Posterior cingulate gyrus (tissue), 11 donors: Measurements from ENCODE around the gene HYAL2.

Source experiments
- DNase-seq, 10 donors: peaks; one replicate each; pipeline versions ENCODE4 v3.0.0 to v3.0.0-alpha.2; 2020 to 2021; ENCODE audit warnings: mixed read lengths in 3 of 10
- intact Hi-C: fragments of 100-400 bp; cut with DNase I; formaldehyde crosslinking; loops from one replicate; pipeline ENCODE4 v1.15.1; 2023

HYAL2 gene

GRCh38 chr3:50351323-50351697, 28.8 kb upstream of the HYAL2 start:
- peak in 1 of 10 donors; percentile 78 for DNase-seq
- intact Hi-C loops, result loop anchor here (1.0 kb wide), 1 partner anchor 8 kb away; the partner anchor contains the start of gene TMEM115

DNA sequence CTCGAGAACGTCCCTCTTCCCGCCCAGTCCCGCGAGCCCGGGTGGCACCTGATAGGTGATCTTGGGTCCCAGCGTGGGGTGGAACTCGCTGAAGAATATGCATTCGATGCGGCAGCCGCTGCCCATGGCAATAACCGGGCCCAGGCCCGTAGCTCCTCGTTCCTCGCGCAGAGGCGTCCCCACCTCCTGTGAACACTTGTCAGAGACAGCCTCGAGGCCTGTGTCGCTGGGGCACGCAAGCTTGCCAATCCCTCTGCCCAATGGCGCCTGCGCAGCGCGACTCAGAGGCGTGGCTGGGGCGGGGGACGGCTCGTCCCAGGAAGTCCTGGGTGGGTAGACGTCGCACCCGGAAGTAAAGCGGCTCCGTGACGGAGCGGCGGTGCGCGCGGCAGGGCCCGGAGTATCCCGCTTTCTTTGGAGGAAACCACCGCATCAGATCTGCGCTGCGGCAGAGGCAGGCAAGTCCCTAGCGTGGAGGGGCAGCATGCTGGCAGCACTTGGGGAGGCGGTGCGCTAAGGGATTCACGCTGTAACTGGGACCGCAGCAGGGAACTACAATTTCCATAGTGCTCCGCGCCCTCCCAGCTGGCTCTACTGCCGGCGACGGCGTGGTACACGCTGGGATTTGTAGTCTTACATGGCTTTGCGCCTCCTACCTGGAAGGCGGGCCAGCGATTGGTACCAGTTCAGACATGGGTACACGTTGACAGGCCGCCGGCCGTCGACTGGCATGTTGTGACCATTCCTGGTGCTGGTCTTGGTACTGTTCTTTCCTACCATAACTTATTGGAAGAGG, 28.2 kb upstream of the HYAL2 start, which contains the start of the genes CYB561D2 and NPRL2:
Gene CYB561D2 (plus strand): TSS at position 336 of the 796 bp plus-strand sequence. CDS start 572 bp downstream, outside the sequence.
Gene NPRL2 (minus strand): TSS at position 249 of the 796 bp plus-strand sequence. CDS start 123 bp downstream, at position 126.
- DNase-seq, result peak; percentile 99 to 100 (median 99)
- intact Hi-C loops, result loop anchor here (1.0 kb wide), 1 partner anchor 9 kb away; the partner anchor contains the start of gene TMEM115

- no peak for DNase-seq
- intact Hi-C loops, result no loop called here
Observed at GRCh38 chr3:50350213-50350526, 27.6 kb upstream of the HYAL2 start.

DNA sequence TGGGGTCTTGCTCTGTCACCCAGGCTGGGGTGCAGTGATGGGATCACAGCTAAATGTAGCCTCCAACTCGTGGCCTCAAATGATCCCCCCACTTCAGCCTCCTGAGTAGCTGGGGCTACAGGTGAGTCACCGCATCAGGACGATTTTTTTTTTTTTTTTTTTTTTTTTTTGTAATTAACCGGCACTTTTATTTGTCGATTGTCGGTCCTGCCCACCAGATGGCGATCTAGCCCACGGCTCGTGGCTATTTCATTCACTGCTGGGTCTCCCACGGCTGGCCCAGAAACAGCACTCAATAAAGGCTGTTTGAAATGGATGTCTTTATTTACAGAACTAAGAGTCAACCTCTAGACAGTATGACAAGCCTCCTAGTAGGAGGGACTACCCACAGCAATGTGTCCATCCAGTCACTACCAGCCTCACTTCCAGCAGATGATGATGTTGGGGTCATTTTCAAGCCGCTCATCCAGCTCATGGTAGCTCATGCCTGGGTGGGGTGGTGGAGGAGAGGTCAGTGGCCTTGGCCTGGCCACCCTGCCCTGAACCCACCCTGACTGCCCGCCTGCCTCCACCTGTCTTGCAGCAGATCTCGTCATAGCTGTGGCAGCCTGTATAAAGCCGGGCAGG, 24.8 kb upstream of the HYAL2 start:
- intact Hi-C loops, result loop anchor here (1.0 to 5.0 kb wide), 2 partner anchors 195 to 265 kb away; partner anchors contain the start of gene CISH
- peak in 8 of 10 donors; percentile 62 to 96 (median 72) for DNase-seq

DNA sequence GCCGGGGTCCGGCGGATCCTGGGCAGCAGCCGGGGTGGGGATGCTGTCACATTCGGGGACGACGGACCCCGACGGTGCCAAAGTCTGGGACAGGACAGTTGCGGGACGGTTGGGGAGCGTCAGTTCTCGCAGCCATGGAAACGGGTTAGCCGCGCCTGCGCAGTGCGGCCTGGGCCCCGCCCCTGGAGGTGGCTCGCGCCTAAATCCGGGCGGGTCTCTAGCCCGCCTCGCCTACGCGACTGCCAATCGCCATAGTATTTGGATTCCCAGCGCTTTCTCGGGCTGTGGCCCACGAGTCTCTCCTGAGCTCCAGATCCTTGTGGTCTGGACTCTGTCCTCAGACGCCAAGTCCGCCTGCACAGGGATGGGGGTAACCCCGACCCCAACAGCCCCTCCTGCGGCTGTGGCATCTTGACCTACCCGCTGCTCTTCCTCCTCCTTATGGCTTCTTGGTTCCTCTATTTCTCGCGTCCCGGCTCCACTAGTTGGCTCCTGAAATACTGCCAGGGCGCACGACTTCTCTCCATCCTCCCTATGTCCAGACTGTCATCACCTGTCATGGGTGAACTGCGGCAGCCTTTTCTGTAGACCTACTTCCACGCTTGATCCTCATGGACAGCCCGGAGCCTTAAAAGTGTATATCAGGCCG, 23.2 kb upstream of the HYAL2 start, which contains the start of gene ZMYND10:
Gene ZMYND10 (minus strand): TSS at position 147 of the 649 bp plus-strand sequence. CDS start 153 bp downstream, outside the sequence.
- DNase-seq, result peak in 7 of 10 donors; percentile 32 to 93 (median 63)
- intact Hi-C loops, result loop anchor here (5.0 kb wide), 1 partner anchor 267 kb away; the partner anchor contains the start of gene CISH

DNA sequence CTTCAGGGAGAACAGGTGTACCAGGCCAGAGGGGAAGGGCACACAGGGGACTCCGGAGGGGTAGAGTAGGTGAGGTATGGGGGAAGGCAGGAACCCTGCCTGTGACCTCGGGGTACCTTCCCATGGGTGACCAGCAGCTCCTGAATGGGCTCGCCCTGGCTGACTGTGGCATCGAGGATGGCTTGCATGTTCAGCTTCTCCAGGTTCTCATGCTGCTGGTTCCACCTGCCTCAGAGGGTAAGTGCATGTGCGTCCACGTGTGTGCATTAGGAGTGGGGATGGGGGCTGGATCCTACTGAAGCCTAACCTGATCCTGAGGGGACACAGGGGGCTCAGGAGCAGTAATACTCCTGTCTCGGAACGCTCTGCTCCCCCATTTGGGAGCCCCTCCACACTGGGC, 22.5 kb upstream of the HYAL2 start:
- intact Hi-C loops, result loop anchor here (5.0 kb wide), 1 partner anchor 267 kb away; the partner anchor contains the start of gene CISH
- no peak for DNase-seq

DNA sequence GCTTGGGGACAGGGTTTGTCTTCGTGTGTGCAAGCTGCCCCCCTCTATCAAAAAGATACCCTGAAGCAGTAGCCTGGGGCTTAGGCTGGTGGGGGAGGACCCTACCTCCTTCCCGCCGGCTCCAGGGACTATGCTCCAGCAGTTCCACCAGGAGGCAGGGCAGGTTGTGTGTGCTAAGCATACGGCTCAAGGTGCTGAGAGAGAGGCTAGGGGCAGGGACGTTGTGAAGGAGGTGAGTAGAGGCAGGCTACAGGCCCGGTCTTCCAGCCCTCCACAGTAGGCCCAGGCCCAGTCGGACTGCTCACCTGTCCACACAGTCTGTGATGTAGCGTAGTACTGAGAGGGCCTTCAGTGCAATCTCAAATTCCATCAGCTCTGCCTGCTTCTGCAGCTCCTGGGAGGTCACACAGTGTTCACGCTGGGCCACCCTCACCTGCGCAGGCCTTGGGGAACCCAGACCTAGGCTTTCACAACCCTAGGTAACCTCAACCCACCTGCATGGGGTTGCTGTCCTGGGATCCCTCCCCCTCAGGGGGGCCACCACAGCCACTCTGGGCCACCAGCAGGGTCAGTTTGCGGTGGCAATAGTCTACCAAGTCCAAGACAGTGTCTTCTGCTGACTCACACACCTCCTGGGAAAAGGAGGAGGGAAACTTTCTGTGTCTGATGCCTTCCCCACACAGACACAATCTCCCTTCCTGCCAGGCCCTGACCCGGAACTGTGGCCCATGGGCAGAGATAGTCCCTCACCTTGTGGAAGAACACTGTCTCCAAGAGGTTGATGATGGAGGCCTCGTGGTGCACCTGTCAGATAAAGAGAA, 20.5 kb upstream of the HYAL2 start:
- intact Hi-C loops, result no loop called here
- DNase-seq, result no peak

DNA sequence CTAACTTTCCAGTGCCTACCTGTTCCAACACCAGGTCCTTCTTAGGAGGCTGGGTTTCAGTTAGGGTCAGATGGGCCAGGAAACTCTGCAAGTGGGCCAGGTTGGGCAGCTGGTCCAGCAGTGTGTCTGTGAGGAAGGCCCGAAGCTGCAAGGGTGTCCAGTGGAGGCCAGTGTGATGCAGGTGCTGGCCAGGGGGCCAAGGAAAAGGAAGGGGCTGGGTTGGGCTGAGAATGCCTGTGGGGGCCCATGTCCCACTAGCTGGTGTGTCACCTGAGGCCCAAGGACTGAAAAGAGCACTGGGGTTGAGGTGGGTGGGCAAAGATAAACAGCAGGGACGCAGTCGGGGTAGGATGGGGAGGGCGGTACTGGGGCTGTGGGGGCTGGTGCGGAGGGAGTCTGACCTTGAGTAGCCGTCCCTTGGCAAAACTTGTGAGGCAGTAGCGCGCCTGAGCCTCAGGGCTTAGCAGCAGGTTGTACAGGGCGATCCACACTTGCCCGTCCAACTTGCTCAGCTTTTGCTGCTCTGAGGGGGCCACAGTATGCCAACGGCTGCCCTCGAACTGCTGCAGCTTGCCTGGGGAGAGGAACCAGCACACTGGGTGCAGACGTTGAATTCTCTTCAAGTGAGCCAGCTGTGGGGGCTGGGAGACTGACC, 19.6 kb upstream of the HYAL2 start:
- intact Hi-C loops, result no loop called here

DNA sequence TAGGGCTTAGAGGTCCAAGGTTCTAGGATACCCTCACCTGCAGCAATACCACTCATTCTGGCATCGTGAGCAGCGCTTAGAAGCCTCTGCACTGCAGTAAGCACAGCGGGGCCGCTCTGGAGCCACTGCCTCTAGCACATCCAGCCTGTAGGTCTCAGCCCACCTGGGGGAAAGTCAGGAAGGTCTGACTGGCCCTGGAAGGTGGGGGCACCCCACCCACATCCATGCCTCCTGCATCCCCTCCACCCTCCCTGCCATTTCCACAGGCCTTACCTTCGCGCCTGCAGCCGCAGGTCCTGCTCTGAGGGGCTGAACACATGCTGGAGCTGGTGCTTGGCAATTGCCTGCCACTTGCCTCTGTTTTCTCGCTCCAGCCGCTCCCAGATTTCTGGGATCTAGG, 19.0 kb upstream of the HYAL2 start:
- intact Hi-C loops, result no loop called here
- DNase-seq, result no peak

More for the DNA sequence above, 19.6 kb upstream of the HYAL2 start:
- DNase-seq, result no peak

- intact Hi-C loops, result no loop called here
- DNase-seq, result peak in 1 of 10 donors; percentile 73
Observed at GRCh38 chr3:50340448-50341329, 18.1 kb upstream of the HYAL2 start, which contains the start of gene RASSF1. TSS of gene RASSF1 (minus strand) at chr3:50340836. CDS start at chr3:50340805, 31 bp downstream.

GRCh38 chr3:50340147-50340447, 17.6 kb upstream of the HYAL2 start:
- intact Hi-C loops, result no loop called here
- DNase-seq, result no peak

DNA sequence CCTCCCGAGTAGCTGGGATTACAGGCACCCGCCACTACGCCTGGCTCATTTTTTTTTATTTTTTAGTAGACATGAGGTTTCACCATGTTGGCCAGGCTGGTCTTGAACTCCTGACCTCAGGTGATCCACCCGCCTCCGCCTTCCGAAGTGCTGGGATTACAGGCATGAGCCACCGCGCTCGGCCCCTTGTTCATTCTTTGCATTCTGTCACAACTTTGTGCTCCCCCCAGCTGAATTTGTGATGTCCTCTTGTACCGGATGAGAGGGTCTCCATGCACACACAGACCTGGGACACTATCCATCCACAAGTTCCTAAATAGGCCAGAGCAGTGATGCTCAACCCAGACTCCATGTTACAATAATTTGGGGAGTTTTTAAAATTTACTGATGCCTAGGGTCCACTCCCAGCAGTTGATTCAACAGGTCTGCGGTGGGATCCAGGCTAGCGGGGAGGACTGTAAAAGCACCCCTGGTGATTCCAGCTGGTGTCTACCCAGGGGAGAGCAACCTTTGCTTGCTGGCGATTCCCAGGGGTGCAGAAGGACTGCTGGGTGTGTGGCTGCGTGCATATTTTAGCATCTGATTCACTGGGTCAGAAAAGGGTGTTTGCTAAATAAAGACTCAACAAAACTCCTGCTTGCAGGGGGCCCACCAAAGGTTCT, 17.1 kb upstream of the HYAL2 start:
- intact Hi-C loops, result no loop called here
- no peak for DNase-seq

DNA sequence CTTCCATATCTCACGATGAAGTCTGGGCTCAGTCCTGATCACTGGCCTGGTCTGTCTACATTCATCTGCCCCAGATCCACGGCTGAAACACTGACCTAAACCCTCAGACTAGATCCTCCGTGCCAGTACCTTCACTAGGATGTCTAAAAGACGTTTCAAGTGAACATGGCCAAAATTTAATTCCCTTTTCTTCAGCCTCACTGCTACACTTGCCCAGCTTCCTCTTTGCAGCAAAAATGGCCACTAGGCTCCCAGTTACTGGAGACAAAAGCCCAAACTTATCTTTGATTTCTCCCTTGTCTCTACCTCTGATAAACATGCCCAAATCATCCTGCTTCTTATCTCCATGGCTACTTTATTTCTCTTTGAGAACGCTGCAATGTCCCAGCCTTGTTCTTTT, 16.4 kb upstream of the HYAL2 start:
- intact Hi-C loops, result no loop called here

DNA sequence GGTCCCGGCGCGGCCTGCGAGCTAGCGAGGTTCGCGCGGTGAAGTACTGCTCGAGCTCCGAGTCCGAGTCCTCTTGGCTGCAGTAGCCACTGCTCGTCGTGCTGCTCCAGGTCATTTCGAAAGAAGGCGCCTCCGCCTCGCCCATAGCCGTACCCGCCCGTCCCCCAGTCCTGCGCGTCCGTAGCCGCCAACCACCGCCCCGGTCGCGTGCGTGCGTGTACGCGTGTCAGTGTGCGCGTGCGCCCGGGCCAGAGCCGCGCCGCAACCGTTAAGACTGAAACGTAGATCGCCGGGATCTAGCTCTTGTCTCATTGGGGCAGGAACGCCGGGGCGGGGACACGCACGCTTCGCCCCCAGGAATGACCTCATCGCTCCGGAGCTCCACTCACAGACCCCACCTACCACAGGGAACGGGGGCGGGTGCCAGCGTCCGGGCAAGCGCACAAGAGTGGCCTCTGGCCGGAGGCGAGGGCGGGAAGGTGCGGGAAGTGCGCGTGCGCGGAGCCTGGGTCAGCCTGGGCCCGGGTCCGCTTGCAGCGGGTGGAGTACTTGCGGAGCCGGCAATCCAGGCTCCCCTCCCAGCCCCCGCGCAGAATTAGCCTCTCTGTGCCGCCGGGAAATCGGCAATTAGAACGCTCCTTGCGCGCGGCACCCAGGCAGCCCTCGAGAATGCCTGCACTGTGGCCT, 14.8 kb upstream of the HYAL2 start:
- intact Hi-C loops, result no loop called here

More for the DNA sequence above, 16.4 kb upstream of the HYAL2 start:
- no peak for DNase-seq

DNA sequence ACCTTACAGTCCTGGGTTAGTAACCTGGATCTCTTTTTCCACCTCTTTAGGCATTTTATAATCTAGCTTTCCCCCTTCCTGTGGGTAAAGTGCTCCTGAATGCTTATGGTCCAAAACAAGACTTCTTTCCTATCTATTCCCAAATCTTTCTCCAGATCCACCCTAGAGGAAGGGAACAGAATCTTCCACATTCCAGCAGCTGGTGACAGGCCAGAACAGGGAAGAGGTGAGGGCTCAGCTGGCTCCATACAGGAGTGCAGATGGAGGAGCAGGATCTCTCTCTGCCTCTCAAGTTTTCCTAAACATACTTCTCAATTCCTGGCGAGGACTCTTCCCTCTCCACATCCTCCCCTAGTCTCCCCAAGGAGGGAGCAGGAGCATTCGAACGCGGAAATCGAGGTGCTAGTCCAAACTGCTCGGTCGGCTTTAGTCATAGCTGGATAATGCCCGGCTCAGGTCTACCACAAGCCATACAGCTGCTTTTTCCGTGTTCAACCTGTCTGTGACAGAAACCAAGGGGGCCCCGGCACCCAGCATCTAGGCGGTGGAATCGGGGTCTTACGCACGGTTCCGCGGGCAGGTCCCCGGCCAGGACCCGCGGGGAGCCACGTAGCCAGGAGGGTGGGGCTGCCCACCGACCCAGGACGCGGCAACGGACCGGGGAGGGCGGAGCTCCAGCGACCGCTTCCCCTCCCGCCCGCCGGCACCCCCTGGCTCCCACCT, 14.1 kb upstream of the HYAL2 start:
- intact Hi-C loops, result no loop called here
- peak in 1 of 10 donors; percentile 88 for DNase-seq

More for the DNA sequence above, 14.8 kb upstream of the HYAL2 start:
- DNase-seq, result peak; percentile 95 to 100 (median 99)

DNA sequence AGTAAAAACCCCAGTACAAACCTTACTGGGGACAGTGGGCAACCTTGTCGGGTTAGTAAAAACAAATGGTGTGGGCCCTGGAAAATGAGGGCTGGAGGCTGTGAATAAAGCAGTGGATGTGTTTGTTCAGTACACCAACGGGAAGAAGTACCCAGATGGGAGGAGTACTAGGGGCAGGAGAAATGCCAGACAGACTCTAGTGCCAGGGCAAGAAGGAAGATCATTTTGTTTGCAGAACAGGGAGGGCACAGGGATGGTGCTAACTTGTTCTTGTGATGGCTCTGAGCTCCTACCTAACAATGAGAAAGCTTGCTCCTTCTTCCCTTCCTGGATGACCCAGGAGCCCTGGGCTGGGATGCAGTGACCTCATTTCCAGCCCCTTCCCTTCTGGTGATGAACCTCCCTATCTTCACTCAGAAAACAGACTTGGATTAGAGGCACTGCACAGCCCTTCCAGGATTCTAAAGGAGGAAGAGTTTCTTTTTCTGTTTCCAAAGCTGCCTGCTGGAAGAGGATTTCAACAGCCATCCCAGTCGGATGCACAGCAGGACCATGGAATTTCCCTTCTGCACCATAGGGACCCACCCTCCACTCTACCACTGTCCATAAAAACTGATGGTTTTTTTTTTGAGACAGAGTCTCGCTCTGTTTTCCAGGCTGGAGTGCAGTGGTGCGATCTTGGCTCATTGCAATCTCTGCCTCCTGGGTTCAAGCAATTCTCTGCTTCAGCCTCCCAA, 12.0 kb upstream of the HYAL2 start:
- intact Hi-C loops, result no loop called here
- no peak for DNase-seq
